ENCODE results near the gene ARAP3. TPM values are rescaled to one million over a fixed set of nuclear protein-coding genes. Genes with fewer than 3 reads are reported as not detected.
A peak's percentile ranks its signal among the peaks of the same experiment; 100 is the strongest.

Gene ARAP3
- total RNA-seq, 1 experiment from 2014 or later = 15.1 TPM

DNA sequence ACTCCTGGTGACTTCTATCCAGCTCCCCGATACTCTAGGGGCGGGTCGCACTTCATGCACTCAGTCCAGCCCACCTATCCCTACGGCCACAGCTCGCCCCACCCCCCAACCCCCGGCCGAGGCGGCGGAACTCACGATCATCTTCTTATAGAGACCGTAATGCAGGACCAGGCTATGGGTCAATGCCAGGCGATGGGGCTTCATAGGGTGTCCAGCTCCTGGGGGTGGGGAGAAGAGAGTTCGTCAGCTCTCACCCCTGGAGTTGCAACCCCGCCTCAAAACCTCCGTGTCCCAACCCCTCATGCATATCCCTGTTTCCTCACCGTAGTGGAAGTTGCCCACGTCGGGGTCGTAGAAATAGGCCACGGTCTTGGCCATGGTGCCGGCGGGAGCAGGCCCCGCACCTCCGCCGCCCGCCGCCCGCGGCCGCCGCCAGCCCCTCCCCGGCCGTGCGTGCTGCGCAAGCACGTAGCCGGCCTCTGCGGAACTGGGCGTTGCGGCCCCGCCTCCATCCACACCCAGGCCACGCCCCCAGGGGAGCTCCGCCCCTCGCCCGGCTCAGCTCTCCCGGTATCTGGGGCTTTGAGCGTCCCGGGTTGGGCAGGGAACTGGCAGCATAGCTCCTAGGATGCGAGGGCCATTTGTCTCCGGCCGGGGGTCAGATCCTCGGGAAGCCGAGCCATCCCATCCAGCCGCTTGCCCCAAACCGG, 45.5 kb downstream of the ARAP3 start, which contains the start of the genes HDAC3 and RELL2:
Gene HDAC3, minus strand, starts transcription at position 437 of the 710 bp plus-strand sequence. Its CDS starts 59 bp downstream, at position 378.
Gene RELL2, plus strand, starts transcription at position 585 of the 710 bp plus-strand sequence. CDS start 1,229 bp downstream, outside the sequence.
- ATAC-seq (peak; percentile 82), DNase-seq (ENCODE audit: low read depth, low spot score) (peak; percentile 68)
- RAD21 ChIA-PET (ENCODE audit: low non-redundant PET in 1 of 2, low total read pairs in 2 of 2, uncharacterized antibody in 2 of 2, unreplicated experiment in 2 of 2) = interaction anchor here (0.5 to 1.8 kb wide), 5 partner anchors 18 to 332 kb away, joined by 3 to 9 read pairs (median 4); partner anchors contain the start of genes DIAPH1 (in 2 of the 2) and RNF14 (in 1 of the 2)
- TSS peak; percentile 53 for BruUV-seq (replicated peaks)
- intact Hi-C loops (cut with micrococcal nuclease) = loop anchor here (1.0 kb wide), 1 partner anchor 17 kb away; no protein-coding TSS in a partner anchor
- Histone ChIP-seq H3K27me3 (ENCODE audit: insufficient read depth, low read length) (no peaks in the 10 kb centered on the region), H3K79me2 (ENCODE audit: insufficient read depth, low read length) (peaks cover 48% of the 10 kb centered on the region), H3K27ac (ENCODE audit: low read depth, low read length) (peak within 1 kb of the TSS; percentile 62), H3K4me3 (replicated peaks in 1 of 2; ENCODE audit: low read depth in 1 of 2, low read length in 2 of 2) (peak within 1 kb of the TSS; percentile 78 to 96), H3K9me3 (ENCODE audit: control insufficient read depth in 1 of 2, insufficient read depth in 1 of 2, low read depth in 1 of 2, low read length in 2 of 2) (no peaks in the 10 kb centered on the region), H3K4me1 (ENCODE audit: control insufficient read depth in 1 of 2, insufficient read depth in 2 of 2, low read length in 2 of 2) (peaks cover 6 to 30% of the 10 kb centered on the region in 2 experiments), H3K9ac (ENCODE audit: low read length) (peak within 1 kb of the TSS; percentile 76), H3K4me2 (ENCODE audit: low read length) (peak within 1 kb of the TSS; percentile 98), H4K20me1 (ENCODE audit: insufficient read depth) (no peaks in the 10 kb centered on the region), H3K36me3 (ENCODE audit: control insufficient read depth in 1 of 2, insufficient read depth in 2 of 2, low read length in 2 of 2) (peaks cover 4 to 8% of the 10 kb centered on the region in 2 experiments; a peak in 1 of 4 replicates), H3K9me2 (ENCODE audit: insufficient read depth) (no peaks in the 10 kb centered on the region), H2AFZ (ENCODE audit: low read depth, low read length, poor library complexity, severe bottlenecking) (peak within 1 kb of the TSS; percentile 9)
- POLR2A ChIA-PET = interaction anchor here (0.5 to 2.0 kb wide), 6 partner anchors 13 to 73 kb away, joined by 3 to 14 read pairs (median 6); partner anchors contain the start of genes DIAPH1 and FCHSD1
- CTCF ChIA-PET = interaction anchor here (1.0 to 3.5 kb wide), 7 partner anchors 17 to 325 kb away, joined by 3 to 35 read pairs (median 5); partner anchors contain the start of genes DIAPH1 and PCDHGA10
- TF ChIP-seq POLR2A (IDR thresholded peaks at IDR 0.05; ENCODE audit: borderline replicate concordance, extremely low read depth, insufficient read depth, insufficient read length) = peak; percentile 67
- TF ChIP-seq TCF7L2 (IDR thresholded peaks at IDR 0.05; ENCODE audit: borderline replicate concordance, extremely low read depth, insufficient read depth, insufficient read length) = no peak
- peak; percentile 96 for TF ChIP-seq POLR2AphosphoS5 (IDR thresholded peaks at IDR 0.05; ENCODE audit: low read depth, low read length)
- peak; percentile 82 for TF ChIP-seq ZFX (IDR thresholded peaks at IDR 0.05)

GRCh38 chr5:141636106-141636412, 46.0 kb downstream of the ARAP3 start:
- Histone ChIP-seq H3K4me2 (ENCODE audit: low read length) (peak overlapping the region; percentile 98), H3K4me1 (ENCODE audit: control insufficient read depth in 1 of 2, insufficient read depth in 2 of 2, low read length in 2 of 2) (peaks cover 5 to 25% of the 10 kb centered on the region in 2 experiments), H3K4me3 (replicated peaks in 1 of 2; ENCODE audit: low read depth in 1 of 2, low read length in 2 of 2) (peak overlapping the region; percentile 78 to 96), H3K9me2 (ENCODE audit: insufficient read depth) (no peaks in the 10 kb centered on the region), H2AFZ (ENCODE audit: low read depth, low read length, poor library complexity, severe bottlenecking) (no peak overlapping the region), H3K9me3 (ENCODE audit: control insufficient read depth in 1 of 2, insufficient read depth in 1 of 2, low read depth in 1 of 2, low read length in 2 of 2) (no peaks in the 10 kb centered on the region), H3K27me3 (ENCODE audit: insufficient read depth, low read length) (no peaks in the 10 kb centered on the region), H3K9ac (ENCODE audit: low read length) (peak overlapping the region; percentile 76), H3K27ac (ENCODE audit: low read depth, low read length) (peak overlapping the region; percentile 62; the same call in 1 of the 2 replicates), H4K20me1 (ENCODE audit: insufficient read depth) (no peaks in the 10 kb centered on the region), H3K36me3 (ENCODE audit: control insufficient read depth in 1 of 2, insufficient read depth in 2 of 2, low read length in 2 of 2) (peaks cover 7 to 10% of the 10 kb centered on the region in 2 experiments; a peak in 1 of 4 replicates), H3K79me2 (ENCODE audit: insufficient read depth, low read length) (peaks cover 54% of the 10 kb centered on the region)
- DNase-seq (ENCODE audit: low read depth, low spot score) (no peak), ATAC-seq (no peak)
- CTCF ChIA-PET = interaction anchor here (1.3 to 3.5 kb wide), 4 partner anchors 17 to 325 kb away, joined by 3 to 35 read pairs (median 15); partner anchors contain the start of gene DIAPH1
- POLR2A ChIA-PET = interaction anchor here (1.3 to 2.0 kb wide), 2 partner anchors 17 to 72 kb away, joined by 3 to 14 read pairs; partner anchors contain the start of gene DIAPH1
- RAD21 ChIA-PET (ENCODE audit: low non-redundant PET in 1 of 2, low total read pairs in 2 of 2, uncharacterized antibody in 2 of 2, unreplicated experiment in 2 of 2) = interaction anchor here in 1 of 2 experiments (1.0 kb wide), 1 partner anchor 266 kb away, joined by 3 read pairs; no protein-coding TSS in a partner anchor
- intact Hi-C loops (cut with micrococcal nuclease) = loop anchor here (1.0 kb wide), 1 partner anchor 17 kb away; no protein-coding TSS in a partner anchor
- BruUV-seq (replicated peaks) = no TSS peak
- TF ChIP-seq CEBPB (IDR thresholded peaks at IDR 0.05; ENCODE audit: low read depth) (no peak), RAD21 (IDR thresholded peaks at IDR 0.05; ENCODE audit: low read depth) (no peak), ZNF274 (IDR thresholded peaks at IDR 0.05; ENCODE audit: low read depth, low read length) (no peak), REST (IDR thresholded peaks at IDR 0.05; ENCODE audit: low read depth) (no peak), CTCF (IDR thresholded peaks at IDR 0.05 in 2 of 3, conservative IDR thresholded peaks at IDR 0.05 in 1 of 3; ENCODE audit: borderline replicate concordance in 1 of 3, insufficient read depth in 1 of 3, low read depth in 2 of 3, low read length in 2 of 3) (no peak), SIN3A (IDR thresholded peaks at IDR 0.05; ENCODE audit: low read depth) (no peak), POLR2AphosphoS5 (IDR thresholded peaks at IDR 0.05; ENCODE audit: low read depth, low read length) (no peak), EZH2phosphoT487 (IDR thresholded peaks at IDR 0.05; ENCODE audit: borderline replicate concordance) (no peak), ZFX (IDR thresholded peaks at IDR 0.05) (no peak)
